Gastrocnemius medialis (tissue), 4 donors: ENCODE measurements around the gene COL25A1.

Source experiments
- POLR2A ChIP-seq, 2 donors: fragments of 450-650 bp; IDR thresholded peaks; one replicate each; pipeline ENCODE4 v1.6.1; 2017; ENCODE audit warnings: antibody characterized with exemption in 2 of 2, mild to moderate bottlenecking in 2 of 2, moderate library complexity in 2 of 2
- TF ChIP-seq, protein P1 (sequence below), 5 experiments: fragments of 450-650 bp in 3 of 5; fragments of 200-600 bp in 2 of 5; sonication (generic) in 2 of 5; IDR thresholded peaks in 4 of 5; conservative IDR thresholded peaks in 1 of 5; 1 replicate in 4 of 5; 2 replicates in 1 of 5; pipeline ENCODE4 v1.5.1; 2016 to 2019; ENCODE audit warnings: antibody characterized with exemption in 5 of 5, mild to moderate bottlenecking in 3 of 5, moderate library complexity in 3 of 5

DNA sequence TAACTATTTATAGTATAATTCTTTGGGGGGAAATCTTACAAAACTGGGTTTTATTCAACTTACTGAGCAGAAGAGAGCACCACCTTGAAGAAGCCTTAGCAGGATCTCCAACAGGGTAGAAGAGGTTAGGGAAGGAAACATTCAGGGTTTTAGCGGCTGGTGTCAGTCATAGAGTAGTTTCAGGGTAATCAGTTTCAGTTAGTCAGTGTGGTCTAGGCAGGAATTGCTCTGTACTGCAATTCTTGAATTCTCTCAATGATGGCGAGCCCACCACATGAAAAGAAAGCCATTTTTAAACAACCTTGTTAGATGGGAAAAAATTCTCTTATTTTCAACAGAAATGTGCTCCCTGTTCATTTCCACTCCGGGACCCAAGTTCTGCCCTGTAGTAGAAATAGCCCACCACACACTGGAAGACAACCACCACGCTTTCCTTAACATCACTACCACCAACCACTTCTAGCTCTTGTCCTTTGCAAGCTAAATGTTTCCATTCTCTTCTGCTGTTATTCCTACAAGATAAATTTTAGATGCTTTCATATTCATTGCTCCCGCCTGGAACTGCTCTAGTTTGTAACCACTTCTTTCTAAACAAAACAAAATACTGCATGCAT lies 25.9 kb downstream of the COL25A1 start:
- TF ChIP-seq, protein P1, sequence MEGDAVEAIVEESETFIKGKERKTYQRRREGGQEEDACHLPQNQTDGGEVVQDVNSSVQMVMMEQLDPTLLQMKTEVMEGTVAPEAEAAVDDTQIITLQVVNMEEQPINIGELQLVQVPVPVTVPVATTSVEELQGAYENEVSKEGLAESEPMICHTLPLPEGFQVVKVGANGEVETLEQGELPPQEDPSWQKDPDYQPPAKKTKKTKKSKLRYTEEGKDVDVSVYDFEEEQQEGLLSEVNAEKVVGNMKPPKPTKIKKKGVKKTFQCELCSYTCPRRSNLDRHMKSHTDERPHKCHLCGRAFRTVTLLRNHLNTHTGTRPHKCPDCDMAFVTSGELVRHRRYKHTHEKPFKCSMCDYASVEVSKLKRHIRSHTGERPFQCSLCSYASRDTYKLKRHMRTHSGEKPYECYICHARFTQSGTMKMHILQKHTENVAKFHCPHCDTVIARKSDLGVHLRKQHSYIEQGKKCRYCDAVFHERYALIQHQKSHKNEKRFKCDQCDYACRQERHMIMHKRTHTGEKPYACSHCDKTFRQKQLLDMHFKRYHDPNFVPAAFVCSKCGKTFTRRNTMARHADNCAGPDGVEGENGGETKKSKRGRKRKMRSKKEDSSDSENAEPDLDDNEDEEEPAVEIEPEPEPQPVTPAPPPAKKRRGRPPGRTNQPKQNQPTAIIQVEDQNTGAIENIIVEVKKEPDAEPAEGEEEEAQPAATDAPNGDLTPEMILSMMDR (IDR thresholded peaks at IDR 0.05 in 4 of 5, conservative IDR thresholded peaks at IDR 0.05 in 1 of 5): no peak
- no peak for TF ChIP-seq POLR2A (IDR thresholded peaks at IDR 0.05)
